SKM-1 treated with dmso at 0.1 percent for 144 hours (cell line): ENCODE results near the gene CPSF6.

Experiments
- DNase-seq: peaks from one replicate; lab custom pipeline; 2025; ENCODE audit not compliant: unreplicated experiment; lab: John Stamatoyannopoulos, UW

Gene CPSF6

GRCh38 chr12:69318225-69318624 is 78.9 kb downstream of the CPSF6 start:
- no peak for DNase-seq

GRCh38 chr12:69321351-69321750 is 82.0 kb downstream of the CPSF6 start:
- no peak for DNase-seq
